Purkinje cell (primary cell): ENCODE measurements around the gene RTN4RL2. TPM values are rescaled to one million over a fixed set of nuclear protein-coding genes. Genes with fewer than 3 reads are reported as not detected.

Experiments used
- polyA plus RNA-seq: library from polyadenylated mRNA; unstranded; fragments of >200 nt; fragmentation: Nextera tagmentation; gene quantifications from 2 replicates; pipeline ENCODE4 v1.2.1, GENCODE V29; 2014

The RTN4RL2 gene
- 0.16 TPM in 1 of 2 replicates, not detected in the other for polyA plus RNA-seq

DNA sequence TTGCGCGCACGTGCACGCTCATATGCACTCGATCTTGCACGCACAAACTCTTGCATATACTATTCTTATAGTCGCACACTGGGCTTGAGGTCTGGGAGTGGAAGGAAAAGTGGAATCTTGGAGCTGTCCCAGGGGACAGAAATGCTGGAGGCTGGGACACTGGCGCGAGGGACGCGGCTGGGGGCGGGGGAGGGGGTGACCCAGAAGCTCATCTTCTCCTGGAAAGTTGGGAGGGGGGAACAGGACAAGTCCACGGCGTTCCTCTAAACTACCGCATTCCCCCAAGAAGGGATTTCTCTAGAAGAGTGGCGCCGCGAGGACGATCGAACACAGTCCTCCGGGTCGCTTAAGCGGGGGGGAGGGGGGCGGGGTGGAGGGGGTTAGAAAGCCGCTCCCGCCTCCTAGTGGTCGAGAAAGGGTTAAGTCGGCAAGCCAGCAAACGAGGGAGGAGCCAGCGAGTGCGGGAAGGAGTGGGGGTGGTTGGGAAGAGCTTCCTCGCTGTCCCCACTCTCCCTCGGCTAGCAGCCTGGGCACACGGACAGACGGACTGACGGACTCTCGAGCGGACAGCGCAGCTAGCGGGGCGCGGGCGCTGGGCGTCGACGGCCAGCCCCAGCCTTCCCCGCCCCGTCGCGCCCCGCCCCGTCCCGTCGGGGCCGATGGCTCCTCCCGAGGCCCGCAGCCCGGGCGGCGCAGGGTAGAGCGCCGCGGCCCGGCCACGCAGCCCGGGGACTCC lies at the start of gene RTN4RL2:
Gene RTN4RL2, plus strand, starts transcription at position 507 of the 736 bp plus-strand sequence. CDS start 338 bp downstream, outside the sequence.

DNA sequence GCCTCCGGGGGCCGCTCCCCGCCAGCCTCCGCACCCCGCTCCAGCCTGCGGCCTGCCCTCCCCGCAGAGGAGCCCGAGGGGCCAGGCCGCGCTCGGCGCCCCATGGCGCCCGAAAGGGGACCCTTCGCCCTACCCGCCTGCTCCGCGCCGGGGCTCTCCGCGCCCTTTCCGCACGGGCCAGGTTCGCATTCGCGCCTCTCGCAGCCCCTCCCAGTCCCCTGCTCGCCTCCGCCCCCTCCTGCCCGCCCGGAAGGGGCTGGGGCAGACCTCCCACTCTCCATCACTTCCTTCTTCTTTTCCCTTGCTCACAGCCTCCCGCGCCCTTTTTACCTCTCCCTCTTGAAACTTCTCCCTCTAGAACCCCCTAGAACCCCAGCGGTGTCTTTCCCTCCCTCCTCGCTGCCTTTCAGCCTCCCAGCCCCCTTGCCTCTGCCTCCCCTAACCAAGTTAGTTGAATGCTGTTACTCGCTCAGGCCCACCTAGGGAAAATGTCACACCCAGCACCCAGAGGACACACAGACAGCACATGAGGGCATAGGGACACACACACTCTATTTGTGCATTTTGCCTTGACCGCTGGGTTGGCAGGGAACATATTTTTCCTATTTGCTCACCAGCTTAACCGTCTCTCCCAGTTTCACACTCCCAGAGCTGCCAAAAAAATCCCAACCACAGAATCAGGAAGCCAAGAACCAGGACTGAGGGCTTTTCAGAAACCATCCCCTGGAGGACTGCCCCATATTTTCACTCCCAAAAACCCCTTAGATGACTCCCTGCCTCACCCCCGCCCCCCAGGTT lies 33.2 kb upstream of the RTN4RL2 start, which contains the start of gene SLC43A3:
Gene SLC43A3, minus strand, starts transcription at position 193 of the 798 bp plus-strand sequence. CDS start 949 bp downstream, outside the sequence.

DNA sequence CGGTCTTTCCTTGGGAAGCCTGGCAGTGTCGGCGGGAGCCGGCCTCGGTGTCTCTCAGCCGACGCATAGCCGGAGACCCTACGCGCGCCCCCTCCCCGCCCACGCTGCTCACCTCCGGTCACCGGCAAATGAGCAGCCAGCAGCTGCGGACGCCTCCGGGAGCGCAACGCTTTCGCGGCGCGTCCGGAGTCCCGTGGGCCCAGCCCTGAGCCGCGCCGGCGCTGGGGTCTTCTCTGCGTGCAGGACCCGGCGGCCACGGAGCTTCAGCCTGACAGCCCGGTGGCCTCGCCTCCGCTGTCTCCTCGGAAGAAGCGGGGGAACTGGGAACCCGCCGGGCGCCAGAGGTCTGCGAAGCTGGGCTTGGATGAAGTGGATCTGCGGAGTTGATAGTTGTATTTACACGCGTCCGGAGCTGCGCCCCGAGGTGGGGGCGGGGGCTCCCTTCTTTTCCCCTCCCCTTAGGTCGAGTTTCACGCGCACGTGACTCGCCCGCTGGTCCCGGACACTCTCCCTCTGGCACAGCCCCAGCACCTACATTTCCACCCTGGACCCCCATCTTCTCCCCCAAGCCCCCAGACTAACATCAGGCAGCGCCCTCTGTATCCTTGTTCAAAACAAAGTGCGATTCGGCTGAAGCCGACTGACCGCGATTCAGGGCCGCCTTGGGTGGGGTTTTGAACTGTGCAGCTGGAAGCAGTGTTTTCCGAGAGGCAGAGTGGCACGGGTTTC lies 55.2 kb downstream of the RTN4RL2 start, which contains the start of gene SLC43A1:
Gene SLC43A1, minus strand, starts transcription at position 371 of the 729 bp plus-strand sequence. CDS start 1,591 bp downstream, outside the sequence.

Other genes with a start within 250 kb of the RTN4RL2 start
- not detected in 2 replicates for gene APLNR, start 223.3 kb upstream of the RTN4RL2 start, polyA plus RNA-seq
- gene TNKS1BP1, start 135.6 kb upstream of the RTN4RL2 start, polyA plus RNA-seq: 3.7 and 5.3 TPM in 2 replicates
- 24.9 and 28.2 TPM in 2 replicates for gene SSRP1, start 124.6 kb upstream of the RTN4RL2 start, polyA plus RNA-seq
- gene P2RX3, start 122.2 kb upstream of the RTN4RL2 start, polyA plus RNA-seq: not detected in 2 replicates
- gene PRG3, start 79.4 kb upstream of the RTN4RL2 start, polyA plus RNA-seq: not detected in 2 replicates
- not detected in 2 replicates for gene PRG2, start 69.9 kb upstream of the RTN4RL2 start, polyA plus RNA-seq
- 1.1 and 3.0 TPM in 2 replicates for gene SLC43A3, start 33.4 kb upstream of the RTN4RL2 start, polyA plus RNA-seq
- gene SLC43A1, start 55.2 kb downstream of the RTN4RL2 start, polyA plus RNA-seq: 0.16 and 1.1 TPM in 2 replicates
- gene TIMM10, start 70.2 kb downstream of the RTN4RL2 start, polyA plus RNA-seq: 261 and 303 TPM in 2 replicates
- gene SMTNL1, start 77.1 kb downstream of the RTN4RL2 start, polyA plus RNA-seq: not detected in 2 replicates
- gene UBE2L6, start 107.1 kb downstream of the RTN4RL2 start, polyA plus RNA-seq: 19.2 and 28.4 TPM in 2 replicates
- 9.1 and 24.1 TPM in 2 replicates for gene SERPING1, start 137.2 kb downstream of the RTN4RL2 start, polyA plus RNA-seq
- gene YPEL4, start 189.4 kb downstream of the RTN4RL2 start, polyA plus RNA-seq: 0.24 and 1.0 TPM in 2 replicates
- gene CLP1, start 197.2 kb downstream of the RTN4RL2 start, polyA plus RNA-seq: 5.1 and 5.6 TPM in 2 replicates
- gene ZDHHC5, start 207.6 kb downstream of the RTN4RL2 start, polyA plus RNA-seq: 26.2 and 26.9 TPM in 2 replicates